Measurements from ENCODE around the gene NBEAL2. TPM values are rescaled to one million over a fixed set of nuclear protein-coding genes. Genes with fewer than 3 reads are reported as not detected.

The NBEAL2 gene
- total RNA-seq, 1 donor from 2014 or later = 70.2 TPM

- TF ChIP-seq, protein P1, sequence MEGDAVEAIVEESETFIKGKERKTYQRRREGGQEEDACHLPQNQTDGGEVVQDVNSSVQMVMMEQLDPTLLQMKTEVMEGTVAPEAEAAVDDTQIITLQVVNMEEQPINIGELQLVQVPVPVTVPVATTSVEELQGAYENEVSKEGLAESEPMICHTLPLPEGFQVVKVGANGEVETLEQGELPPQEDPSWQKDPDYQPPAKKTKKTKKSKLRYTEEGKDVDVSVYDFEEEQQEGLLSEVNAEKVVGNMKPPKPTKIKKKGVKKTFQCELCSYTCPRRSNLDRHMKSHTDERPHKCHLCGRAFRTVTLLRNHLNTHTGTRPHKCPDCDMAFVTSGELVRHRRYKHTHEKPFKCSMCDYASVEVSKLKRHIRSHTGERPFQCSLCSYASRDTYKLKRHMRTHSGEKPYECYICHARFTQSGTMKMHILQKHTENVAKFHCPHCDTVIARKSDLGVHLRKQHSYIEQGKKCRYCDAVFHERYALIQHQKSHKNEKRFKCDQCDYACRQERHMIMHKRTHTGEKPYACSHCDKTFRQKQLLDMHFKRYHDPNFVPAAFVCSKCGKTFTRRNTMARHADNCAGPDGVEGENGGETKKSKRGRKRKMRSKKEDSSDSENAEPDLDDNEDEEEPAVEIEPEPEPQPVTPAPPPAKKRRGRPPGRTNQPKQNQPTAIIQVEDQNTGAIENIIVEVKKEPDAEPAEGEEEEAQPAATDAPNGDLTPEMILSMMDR (IDR thresholded peaks at IDR 0.05) = no peak
- Histone ChIP-seq H3K9me3 (no peaks in the 10 kb centered on the region), H3K4me1 (no peaks in the 10 kb centered on the region), H3K27ac (no peak overlapping the region), H3K4me3 (no peak overlapping the region), H3K27me3 (no peaks in the 10 kb centered on the region), H3K36me3 (peaks cover 41 to 56% of the 10 kb centered on the region in 2 donors)
- intact Hi-C loops (cut with DNase I) = no loop called here
- DNase-seq (ENCODE audit: low spot score in 2 of 2) = no peak
Measured at GRCh38 chr3:47016934-47017435, 37.5 kb downstream of the NBEAL2 start.

- Histone ChIP-seq H3K9me3 (no peaks in the 10 kb centered on the region), H3K4me1 (no peaks in the 10 kb centered on the region), H3K4me3 (no peak overlapping the region), H3K27ac (no peak overlapping the region), H3K27me3 (no peaks in the 10 kb centered on the region), H3K36me3 (peaks cover 41 to 56% of the 10 kb centered on the region in 2 donors)
- TF ChIP-seq, protein P1 (IDR thresholded peaks at IDR 0.05) = no peak
- intact Hi-C loops (cut with DNase I) = no loop called here
- DNase-seq (ENCODE audit: low spot score in 2 of 2) = no peak
Measured at GRCh38 chr3:47017504-47018268, 38.2 kb downstream of the NBEAL2 start.

GRCh38 chr3:47018269-47018611 is 38.8 kb downstream of the NBEAL2 start:
- H3K4me1 ChIP-seq = no peaks in the 10 kb centered on the region
- H3K9me3 ChIP-seq = no peaks in the 10 kb centered on the region
- no peaks in the 10 kb centered on the region for H3K27me3 ChIP-seq
- peaks cover 41 to 56% of the 10 kb centered on the region in 2 donors for H3K36me3 ChIP-seq
- intact Hi-C loops (cut with DNase I) = no loop called here
- DNase-seq (ENCODE audit: low spot score in 2 of 2) = no peak
- no peak overlapping the region for H3K27ac ChIP-seq
- no peak overlapping the region for H3K4me3 ChIP-seq
- TF ChIP-seq, protein P1 (IDR thresholded peaks at IDR 0.05) = no peak

DNA sequence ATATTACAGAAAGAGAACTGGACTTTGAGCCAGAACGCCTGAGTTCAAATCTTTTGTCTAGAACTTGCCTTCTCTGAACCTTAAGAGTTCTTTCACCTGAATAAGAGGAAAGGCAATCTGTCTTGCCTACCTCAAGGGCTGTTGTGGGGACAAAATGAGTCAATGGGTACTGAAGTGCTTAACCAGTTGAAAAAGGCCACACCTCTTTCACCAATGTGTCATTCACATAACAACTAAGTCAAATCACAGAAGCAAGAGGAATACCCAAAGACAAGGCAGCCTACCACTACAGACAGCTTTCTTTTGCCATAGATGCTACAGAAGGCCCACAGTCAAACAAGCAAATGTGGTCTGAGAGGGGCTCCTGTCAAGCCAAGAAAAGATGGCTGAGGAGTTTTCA is 39.7 kb downstream of the NBEAL2 start:
- intact Hi-C loops (cut with DNase I) = no loop called here
- H3K4me1 ChIP-seq = no peaks in the 10 kb centered on the region

GRCh38 chr3:47020311-47020710 is 40.8 kb downstream of the NBEAL2 start:
- H3K4me3 ChIP-seq = no peak overlapping the region
- H3K36me3 ChIP-seq = peaks cover 36 to 43% of the 10 kb centered on the region in 2 donors
- intact Hi-C loops (cut with DNase I) = no loop called here
- TF ChIP-seq, protein P1 (IDR thresholded peaks at IDR 0.05) = no peak
- DNase-seq (ENCODE audit: low spot score in 2 of 2) = no peak
- no peaks in the 10 kb centered on the region for H3K9me3 ChIP-seq
- H3K27me3 ChIP-seq = no peaks in the 10 kb centered on the region
- no peaks in the 10 kb centered on the region for H3K4me1 ChIP-seq
- no peak overlapping the region for H3K27ac ChIP-seq

More for the DNA sequence above, 39.7 kb downstream of the NBEAL2 start:
- H3K36me3 ChIP-seq = peaks cover 36 to 51% of the 10 kb centered on the region in 2 donors
- no peak overlapping the region for H3K4me3 ChIP-seq
- no peaks in the 10 kb centered on the region for H3K27me3 ChIP-seq
- no peak overlapping the region for H3K27ac ChIP-seq
- no peaks in the 10 kb centered on the region for H3K9me3 ChIP-seq
- TF ChIP-seq, protein P1 (IDR thresholded peaks at IDR 0.05) = no peak
- DNase-seq (ENCODE audit: low spot score in 2 of 2) = no peak
